Panc1 (cell line): ENCODE results near the gene PRKCA. TPM values are rescaled to one million over a fixed set of nuclear protein-coding genes. Genes with fewer than 3 reads are reported as not detected.

Experiments used
- ATAC-seq: fragments of 200-7000 bp; cut with Tn5 transposase; 2 replicates; pipeline ENCODE4 v1.9.1; 2020; ENCODE audit warnings: mild to moderate bottlenecking, moderate library complexity
- BruUV-seq: library from RNA; stranded (reverse); fragments of 400-500 nt; replicated peaks from 2 replicates; lab custom pipeline; 2021; lab: Mats Ljungman, UMichigan
- CTCF ChIA-PET: fragments of 300-600 bp; sonication (Branson Sonifier 250); formaldehyde crosslinking; loops from one replicate; lab custom pipeline; 2022; ENCODE audit warnings: antibody characterized with exemption; lab: Charles Lee
- POLR2A ChIA-PET: fragments of 300-600 bp; sonication (Branson Sonifier 250); formaldehyde crosslinking; loops from one replicate; lab custom pipeline; 2022; ENCODE audit warnings: antibody characterized with exemption; lab: Charles Lee
- DNase-seq: peaks from one replicate; pipeline ENCODE4 v3.0.0-alpha.2; 2010; ENCODE audit warnings: low read depth, low spot score
- H3K27ac ChIP-seq: 2 replicates; pipeline ENCODE4 v1.5.1; 2011; ENCODE audit warnings: mild to moderate bottlenecking, low read length, inconsistent platforms
- H3K27me3 ChIP-seq: fragments of 200-500 bp; sonication (Bioruptor generic); 2 replicates; pipeline ENCODE4 v1.6.0; 2014; ENCODE audit warnings: low read length, inconsistent platforms; ENCODE audit not compliant: control insufficient read depth, insufficient read depth
- H3K36me3 ChIP-seq: fragments of 200-500 bp; sonication (Bioruptor generic); 2 replicates; pipeline ENCODE4 v1.5.1; 2014; ENCODE audit warnings: inconsistent platforms, mild to moderate bottlenecking, low read length, moderate library complexity; ENCODE audit not compliant: control insufficient read depth, insufficient read depth
- H3K4me1 ChIP-seq: 2 replicates; pipeline ENCODE4 v1.5.1; 2011; ENCODE audit warnings: inconsistent platforms, mild to moderate bottlenecking, low read length, moderate library complexity; ENCODE audit not compliant: control insufficient read depth, insufficient read depth
- H3K4me3 ChIP-seq, 2 experiments: 2 replicates each; pipeline ENCODE4 v1.5.1; 2011 to 2012; ENCODE audit warnings: low read depth in 2 of 2, low read length in 2 of 2, mild to moderate bottlenecking in 2 of 2, inconsistent platforms in 1 of 2, moderate library complexity in 1 of 2
- H3K9me3 ChIP-seq: fragments of 200-500 bp; sonication (Bioruptor generic); 2 replicates; pipeline ENCODE4 v1.5.1; 2014; ENCODE audit warnings: low read depth, mild to moderate bottlenecking, inconsistent platforms, low read length, moderate library complexity; ENCODE audit not compliant: control insufficient read depth, insufficient read depth
- POLR2AphosphoS5 ChIP-seq: IDR thresholded peaks from 2 replicates; pipeline ENCODE4 v1.6.1; 2012; ENCODE audit warnings: mild to moderate bottlenecking, low read depth, low read length, moderate library complexity
- SIN3A ChIP-seq: IDR thresholded peaks from 2 replicates; pipeline ENCODE4 v1.6.1; 2012; ENCODE audit warnings: low read depth, mild to moderate bottlenecking, low read length, moderate library complexity, borderline replicate concordance; ENCODE audit not compliant: insufficient read depth
- TCF7L2 ChIP-seq: IDR thresholded peaks from 2 replicates; pipeline ENCODE4 v1.6.1; 2011; ENCODE audit warnings: mild to moderate bottlenecking, low read depth, low read length, inconsistent platforms
- in situ Hi-C: cut with HindIII; loops from 2 replicates; pipeline ENCODE4 v1.10.0; 2016; ENCODE audit warnings: low sequenced_read_pairs, low pct_unique_long_range_greater_than_20kb
- intact Hi-C: fragments of 100-400 bp; cut with micrococcal nuclease; formaldehyde crosslinking; loops from one replicate; pipeline ENCODE4 v1.10.0; 2022; ENCODE audit not compliant: unreplicated experiment
- total RNA-seq: library from RNA; stranded (reverse); gene quantifications from one replicate; pipeline ENCODE4 v1.2.1, GENCODE V29; 2021; ENCODE audit not compliant: unreplicated experiment
- TF ChIP-seq, protein P1 (sequence below): fragments of 450-650 bp; IDR thresholded peaks from 2 replicates; pipeline ENCODE4 v1.5.1; 2017; ENCODE audit warnings: mild to moderate bottlenecking
- TF ChIP-seq, protein P2 (sequence below), 2 experiments: IDR thresholded peaks; 2 replicates each; pipeline ENCODE4 v1.6.1; 2011 to 2012; ENCODE audit warnings: low read depth in 2 of 2, control low read depth in 1 of 2, low read length in 1 of 2, mild to moderate bottlenecking in 1 of 2, moderate library complexity in 1 of 2; ENCODE audit not compliant: insufficient read depth in 1 of 2

PRKCA gene
- total RNA-seq, 1 experiment from 2014 or later, result 53.0 TPM

DNA sequence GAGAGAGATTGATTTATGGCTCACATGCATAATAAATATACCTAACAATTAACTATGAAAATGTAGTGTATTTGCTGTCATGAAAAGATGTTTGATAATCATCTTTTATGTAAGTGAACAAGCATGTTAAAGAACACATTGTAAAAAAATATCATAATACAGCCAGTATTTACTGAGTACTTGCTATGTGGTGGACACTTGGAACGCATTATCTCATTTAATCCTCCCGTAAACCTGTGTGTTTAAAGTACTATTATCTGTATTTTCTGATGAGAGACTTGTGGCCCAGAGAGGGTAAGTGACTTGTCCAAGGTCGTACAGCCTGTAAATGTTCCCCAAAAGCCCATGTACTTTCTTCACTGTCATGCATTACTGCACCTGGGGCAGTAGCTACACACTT lies 70.7 kb downstream of the PRKCA start:
- Histone ChIP-seq H3K36me3 (no peaks in the 10 kb centered on the region), H3K4me1 (peaks cover 34% of the 10 kb centered on the region), H3K9me3 (no peaks in the 10 kb centered on the region), H3K4me3 (no peak overlapping the region), H3K27me3 (no peaks in the 10 kb centered on the region), H3K27ac (no peak overlapping the region)
- CTCF ChIA-PET, result no interaction called here
- no TSS peak for BruUV-seq
- TF ChIP-seq TCF7L2 (no peak), POLR2AphosphoS5 (no peak), SIN3A (no peak)
- TF ChIP-seq, protein P1, sequence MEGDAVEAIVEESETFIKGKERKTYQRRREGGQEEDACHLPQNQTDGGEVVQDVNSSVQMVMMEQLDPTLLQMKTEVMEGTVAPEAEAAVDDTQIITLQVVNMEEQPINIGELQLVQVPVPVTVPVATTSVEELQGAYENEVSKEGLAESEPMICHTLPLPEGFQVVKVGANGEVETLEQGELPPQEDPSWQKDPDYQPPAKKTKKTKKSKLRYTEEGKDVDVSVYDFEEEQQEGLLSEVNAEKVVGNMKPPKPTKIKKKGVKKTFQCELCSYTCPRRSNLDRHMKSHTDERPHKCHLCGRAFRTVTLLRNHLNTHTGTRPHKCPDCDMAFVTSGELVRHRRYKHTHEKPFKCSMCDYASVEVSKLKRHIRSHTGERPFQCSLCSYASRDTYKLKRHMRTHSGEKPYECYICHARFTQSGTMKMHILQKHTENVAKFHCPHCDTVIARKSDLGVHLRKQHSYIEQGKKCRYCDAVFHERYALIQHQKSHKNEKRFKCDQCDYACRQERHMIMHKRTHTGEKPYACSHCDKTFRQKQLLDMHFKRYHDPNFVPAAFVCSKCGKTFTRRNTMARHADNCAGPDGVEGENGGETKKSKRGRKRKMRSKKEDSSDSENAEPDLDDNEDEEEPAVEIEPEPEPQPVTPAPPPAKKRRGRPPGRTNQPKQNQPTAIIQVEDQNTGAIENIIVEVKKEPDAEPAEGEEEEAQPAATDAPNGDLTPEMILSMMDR, result no peak
- TF ChIP-seq, protein P2, sequence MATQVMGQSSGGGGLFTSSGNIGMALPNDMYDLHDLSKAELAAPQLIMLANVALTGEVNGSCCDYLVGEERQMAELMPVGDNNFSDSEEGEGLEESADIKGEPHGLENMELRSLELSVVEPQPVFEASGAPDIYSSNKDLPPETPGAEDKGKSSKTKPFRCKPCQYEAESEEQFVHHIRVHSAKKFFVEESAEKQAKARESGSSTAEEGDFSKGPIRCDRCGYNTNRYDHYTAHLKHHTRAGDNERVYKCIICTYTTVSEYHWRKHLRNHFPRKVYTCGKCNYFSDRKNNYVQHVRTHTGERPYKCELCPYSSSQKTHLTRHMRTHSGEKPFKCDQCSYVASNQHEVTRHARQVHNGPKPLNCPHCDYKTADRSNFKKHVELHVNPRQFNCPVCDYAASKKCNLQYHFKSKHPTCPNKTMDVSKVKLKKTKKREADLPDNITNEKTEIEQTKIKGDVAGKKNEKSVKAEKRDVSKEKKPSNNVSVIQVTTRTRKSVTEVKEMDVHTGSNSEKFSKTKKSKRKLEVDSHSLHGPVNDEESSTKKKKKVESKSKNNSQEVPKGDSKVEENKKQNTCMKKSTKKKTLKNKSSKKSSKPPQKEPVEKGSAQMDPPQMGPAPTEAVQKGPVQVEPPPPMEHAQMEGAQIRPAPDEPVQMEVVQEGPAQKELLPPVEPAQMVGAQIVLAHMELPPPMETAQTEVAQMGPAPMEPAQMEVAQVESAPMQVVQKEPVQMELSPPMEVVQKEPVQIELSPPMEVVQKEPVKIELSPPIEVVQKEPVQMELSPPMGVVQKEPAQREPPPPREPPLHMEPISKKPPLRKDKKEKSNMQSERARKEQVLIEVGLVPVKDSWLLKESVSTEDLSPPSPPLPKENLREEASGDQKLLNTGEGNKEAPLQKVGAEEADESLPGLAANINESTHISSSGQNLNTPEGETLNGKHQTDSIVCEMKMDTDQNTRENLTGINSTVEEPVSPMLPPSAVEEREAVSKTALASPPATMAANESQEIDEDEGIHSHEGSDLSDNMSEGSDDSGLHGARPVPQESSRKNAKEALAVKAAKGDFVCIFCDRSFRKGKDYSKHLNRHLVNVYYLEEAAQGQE (IDR thresholded peaks at IDR 0.05; ENCODE audit: insufficient read depth in 1 of 2, low read depth in 2 of 2, low read length in 1 of 2), result no peak
- DNase-seq (no peak), ATAC-seq (no peak)
- intact Hi-C loops (no loop called here), in situ Hi-C loops (no loop called here)
- POLR2A ChIA-PET, result no interaction called here

- Histone ChIP-seq H3K4me3 (no peak overlapping the region), H3K36me3 (no peaks in the 10 kb centered on the region), H3K4me1 (peaks cover 34% of the 10 kb centered on the region), H3K27me3 (no peaks in the 10 kb centered on the region), H3K27ac (peak overlapping the region; percentile 51; the same call in 1 of the 2 replicates), H3K9me3 (no peaks in the 10 kb centered on the region)
- no peak for DNase-seq
- TF ChIP-seq POLR2AphosphoS5, result no peak
- TF ChIP-seq, protein P1, result no peak
- TF ChIP-seq, protein P2 (IDR thresholded peaks at IDR 0.05; ENCODE audit: insufficient read depth in 1 of 2, low read depth in 2 of 2, low read length in 1 of 2), result no peak
- TF ChIP-seq SIN3A, result no peak
- no peak for TF ChIP-seq TCF7L2
- ATAC-seq, result peak; percentile 47
- intact Hi-C loops, result no loop called here
- CTCF ChIA-PET, result interaction anchor here (0.6 to 0.7 kb wide), 2 partner anchors 34 to 166 kb away, joined by 5 to 8 read pairs; no protein-coding TSS in a partner anchor
- BruUV-seq, result no TSS peak
- in situ Hi-C loops, result no loop called here
- POLR2A ChIA-PET, result interaction anchor here (0.5 kb wide), 1 partner anchor 8 kb away, joined by 3 read pairs; no protein-coding TSS in a partner anchor
These were observed 71.8 kb downstream of the PRKCA start for GRCh38 chr17:66373944-66374817.
